NCI-H1105 (cell line): Measurements from ENCODE around the gene VEPH1.
A peak's percentile ranks its signal among the peaks of the same experiment; 100 is the strongest.

Source experiments
- DNase-seq: peaks from one replicate; lab custom pipeline; 2025; lab: John Stamatoyannopoulos, UW

VEPH1 gene

DNA sequence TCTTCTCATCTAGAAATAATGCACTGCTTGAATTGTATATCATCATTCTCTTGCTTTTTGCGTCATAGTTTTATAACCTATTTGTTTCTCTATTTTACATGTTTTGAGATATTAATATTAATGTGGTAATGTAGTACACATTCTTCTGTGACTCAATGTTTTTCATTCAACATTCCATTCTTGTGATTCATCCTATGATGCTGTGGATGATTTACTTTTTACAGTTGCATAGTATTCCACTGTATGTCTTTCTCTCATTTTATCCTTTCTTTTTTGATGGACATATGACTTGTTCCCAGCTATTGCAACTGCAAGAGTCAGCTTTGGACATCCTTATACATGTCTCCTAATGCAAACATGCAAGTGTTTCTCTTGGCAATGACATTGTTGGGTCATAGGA, 20.6 kb upstream of the VEPH1 start:
- DNase-seq = no peak

DNA sequence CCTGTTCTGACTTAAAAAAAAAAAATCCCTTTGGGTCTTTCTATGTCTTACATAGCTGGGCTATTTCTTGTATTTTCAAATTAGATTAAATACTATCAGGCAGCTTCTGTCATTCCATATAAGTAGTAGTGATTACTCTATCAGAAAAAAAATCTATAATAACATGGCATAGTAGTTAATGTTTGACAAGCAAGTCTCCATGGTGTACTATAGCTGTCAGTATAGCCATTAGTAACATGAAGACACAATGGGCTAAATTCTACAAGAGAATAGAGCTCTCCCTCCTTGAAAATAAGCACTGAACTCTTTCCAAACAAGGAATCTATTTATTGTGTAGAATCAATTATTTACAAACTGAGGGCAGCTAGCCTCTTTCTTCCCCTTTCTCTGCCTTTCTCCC, 19.4 kb upstream of the VEPH1 start:
- DNase-seq = no peak

- DNase-seq = no peak
Observed at GRCh38 chr3:157520485-157521150, 17.4 kb upstream of the VEPH1 start.

DNA sequence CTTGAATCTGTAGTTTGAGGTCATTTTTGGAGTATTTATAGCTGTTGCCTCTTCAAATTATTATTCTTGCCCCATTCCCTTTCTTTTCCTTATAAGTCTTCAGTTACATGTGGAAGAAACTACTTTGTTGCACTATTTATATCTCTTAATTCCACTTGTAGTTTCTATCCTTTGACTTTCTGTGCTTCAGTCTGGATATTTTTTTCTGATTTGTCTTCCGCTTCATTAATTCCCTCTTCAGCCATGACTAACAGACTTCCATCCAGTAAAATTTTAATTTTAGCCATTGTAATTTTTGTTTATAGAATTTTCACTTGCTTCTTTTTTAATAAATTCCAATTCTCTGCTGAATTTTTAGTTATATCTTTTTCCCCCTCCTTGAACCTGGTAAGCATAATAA, 15.7 kb upstream of the VEPH1 start:
- DNase-seq = no peak

- DNase-seq = no peak
Observed at GRCh38 chr3:157516928-157517327, 13.7 kb upstream of the VEPH1 start.

GRCh38 chr3:157515398-157515797, 12.2 kb upstream of the VEPH1 start:
- no peak for DNase-seq

DNA sequence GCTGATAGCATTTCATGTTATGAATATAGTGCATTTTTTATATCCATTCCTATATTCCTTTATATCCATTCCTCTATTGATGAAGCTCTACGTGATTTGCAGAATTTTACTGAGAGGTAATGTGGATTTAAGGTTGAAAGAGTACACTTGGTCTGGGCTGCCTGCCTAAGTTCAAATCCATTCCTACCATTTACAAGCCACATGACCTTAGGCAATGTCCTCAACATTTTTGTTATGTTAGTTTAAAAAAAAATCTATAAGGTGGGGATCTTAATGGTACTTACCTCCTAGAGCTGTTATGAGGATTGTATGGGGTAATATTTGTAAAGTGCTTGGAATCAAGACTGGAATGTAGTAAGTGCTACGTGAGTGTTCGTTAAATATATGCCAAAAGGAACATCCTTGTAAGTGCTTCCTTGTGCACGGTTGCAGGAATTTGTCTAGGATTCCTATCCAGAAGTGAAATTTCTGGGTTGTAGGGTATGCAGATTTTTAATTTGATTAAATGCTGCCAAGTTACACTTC, 11.2 kb upstream of the VEPH1 start:
- DNase-seq = no peak

GRCh38 chr3:157513585-157513984, 10.4 kb upstream of the VEPH1 start:
- no peak for DNase-seq

GRCh38 chr3:157512534-157512933, 9.3 kb upstream of the VEPH1 start:
- no peak for DNase-seq

GRCh38 chr3:157508461-157508860, 5.2 kb upstream of the VEPH1 start:
- DNase-seq = no peak

- DNase-seq = no peak
Observed at GRCh38 chr3:157501863-157502262, 1.4 kb downstream of the VEPH1 start.

GRCh38 chr3:157500232-157500631, 3.0 kb downstream of the VEPH1 start:
- no peak for DNase-seq

- DNase-seq = no peak
Observed at GRCh38 chr3:157499342-157499963, 3.8 kb downstream of the VEPH1 start.

DNA sequence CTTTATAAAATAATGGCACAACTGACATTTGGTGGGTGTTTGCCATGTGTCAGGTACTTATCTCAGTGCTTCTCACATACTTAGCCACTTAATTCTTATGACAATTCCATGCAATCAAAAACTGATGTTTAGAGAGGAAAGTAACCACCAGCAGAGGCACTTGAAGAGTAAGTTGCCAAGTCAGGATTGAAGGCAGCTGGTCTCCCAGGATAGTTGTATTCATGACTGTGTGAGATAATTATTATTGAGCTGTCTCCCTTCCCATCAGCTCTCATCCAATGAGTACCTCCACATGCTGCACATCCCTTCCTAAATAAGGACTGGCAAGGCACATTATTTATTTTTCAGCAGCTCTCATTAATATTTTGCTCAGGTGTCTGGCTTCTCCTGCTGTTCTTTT, 4.8 kb downstream of the VEPH1 start:
- peak; percentile 40 for DNase-seq

DNA sequence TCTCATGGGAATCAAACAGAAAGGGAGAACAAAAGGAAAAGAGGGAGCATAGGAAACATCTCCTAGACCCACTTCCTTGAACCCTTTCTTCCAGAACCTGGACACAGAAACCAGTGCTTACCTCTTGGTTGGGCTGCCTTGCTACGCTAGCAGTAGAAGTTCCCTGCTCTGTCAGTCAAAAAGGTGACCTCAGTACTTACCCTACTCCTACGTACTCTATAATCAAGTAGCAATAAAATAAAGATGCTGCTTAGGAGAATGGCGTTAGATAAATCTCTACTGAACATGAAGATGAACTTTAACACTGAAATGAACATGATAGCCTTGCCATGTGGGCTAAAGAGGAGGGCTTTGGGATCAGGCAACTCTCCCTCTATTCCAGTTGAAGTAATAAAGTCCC, 7.4 kb downstream of the VEPH1 start:
- DNase-seq = no peak

GRCh38 chr3:157494581-157495281, 8.5 kb downstream of the VEPH1 start:
- peak; percentile 45 for DNase-seq

- peak; percentile 46 for DNase-seq
Observed at GRCh38 chr3:157493627-157494550, 9.3 kb downstream of the VEPH1 start.

DNA sequence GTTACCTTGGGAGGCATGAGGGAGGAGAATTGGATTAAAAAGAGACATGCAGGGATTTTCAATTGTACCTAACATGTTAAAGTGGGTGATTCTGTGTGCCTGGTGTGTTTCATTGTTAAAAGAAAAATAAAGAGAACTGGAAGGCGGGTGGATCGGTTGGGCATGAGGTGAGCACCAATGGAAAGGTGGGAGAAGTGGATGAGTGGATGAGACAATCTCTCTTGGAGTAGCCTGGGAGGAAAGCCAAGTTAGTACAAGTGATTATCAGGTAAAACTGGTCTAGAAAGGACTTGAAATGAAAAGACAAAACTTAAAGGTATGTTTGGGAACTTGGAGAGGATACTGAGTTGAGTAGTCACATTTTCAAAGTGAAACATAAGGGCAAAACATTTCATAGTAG, 12.1 kb downstream of the VEPH1 start:
- peak; percentile 54 for DNase-seq

- no peak for DNase-seq
Observed at GRCh38 chr3:157488144-157488543, 15.1 kb downstream of the VEPH1 start.

DNA sequence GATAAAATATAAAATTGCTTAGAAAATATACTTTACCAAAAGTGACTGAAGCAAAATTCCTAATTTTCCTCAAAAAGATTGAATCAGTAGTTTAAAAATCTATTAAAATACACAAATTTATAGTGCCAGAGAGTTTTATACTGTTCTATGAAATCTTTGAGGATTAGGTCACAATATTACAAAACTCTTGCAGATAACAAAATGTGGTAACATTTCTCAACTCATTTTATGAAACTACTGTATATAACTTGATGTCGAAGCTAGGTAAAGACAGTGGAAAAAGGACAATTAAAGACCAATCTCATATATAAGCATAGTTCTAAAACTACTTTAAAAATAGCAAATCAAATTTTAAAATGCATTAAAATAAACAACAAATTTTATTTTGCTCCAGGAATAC, 15.9 kb downstream of the VEPH1 start:
- no peak for DNase-seq

- no peak for DNase-seq
Observed at GRCh38 chr3:157479464-157480243, 23.6 kb downstream of the VEPH1 start.
